ENCODE data around the gene CNTN4. TPM values are rescaled to one million over a fixed set of nuclear protein-coding genes. Genes with fewer than 3 reads are reported as not detected.

CNTN4 gene
- total RNA-seq, 1 experiment from 2014 or later = 5.7 TPM

GRCh38 chr3:3037156-3037555 is 938.5 kb downstream of the CNTN4 start:
- no peak overlapping the region for H3K27ac ChIP-seq (ENCODE audit: low read depth, low read length, poor library complexity, severe bottlenecking)
- no peak for DNase-seq (ENCODE audit: low spot score)
- BruUV-seq (replicated peaks) = no TSS peak
- no peaks in the 10 kb centered on the region for H3K9me3 ChIP-seq (ENCODE audit: low read depth, low read length, poor library complexity, severe bottlenecking)
- no peaks in the 10 kb centered on the region for H3K27me3 ChIP-seq (replicated peaks; ENCODE audit: insufficient read depth, low read depth, low read length, poor library complexity)
- intact Hi-C loops (cut with micrococcal nuclease; ENCODE audit: unreplicated experiment) = no loop called here
- H3K4me1 ChIP-seq (ENCODE audit: insufficient read depth, low read length, poor library complexity, severe bottlenecking) = no peaks in the 10 kb centered on the region
- H3K4me3 ChIP-seq (ENCODE audit: low read depth, low read length, poor library complexity, severe bottlenecking) = no peak overlapping the region
- TF ChIP-seq EZH2 (IDR thresholded peaks at IDR 0.05; ENCODE audit: borderline replicate concordance, low read depth, low read length, poor library complexity, severe bottlenecking) (no peak), CTCF (conservative IDR thresholded peaks at IDR 0.05; ENCODE audit: low read depth, low read length) (no peak)
- ChIA-PET CTCF (no interaction called here), POLR2A (ENCODE audit: low non-redundant PET) (no interaction called here)
- no peaks in the 10 kb centered on the region for H3K36me3 ChIP-seq (ENCODE audit: insufficient read depth, low read length, poor library complexity, severe bottlenecking)

- H3K4me3 ChIP-seq (ENCODE audit: low read depth, low read length, poor library complexity, severe bottlenecking) = no peak overlapping the region
- H3K9me3 ChIP-seq (ENCODE audit: low read depth, low read length, poor library complexity, severe bottlenecking) = no peaks in the 10 kb centered on the region
- CTCF ChIA-PET = no interaction called here
- POLR2A ChIA-PET (ENCODE audit: low non-redundant PET) = no interaction called here
- intact Hi-C loops (cut with micrococcal nuclease; ENCODE audit: unreplicated experiment) = no loop called here
- H3K27me3 ChIP-seq (replicated peaks; ENCODE audit: insufficient read depth, low read depth, low read length, poor library complexity) = no peaks in the 10 kb centered on the region
- no peak for TF ChIP-seq CTCF (conservative IDR thresholded peaks at IDR 0.05; ENCODE audit: low read depth, low read length)
- no TSS peak for BruUV-seq (replicated peaks)
- H3K36me3 ChIP-seq (ENCODE audit: insufficient read depth, low read length, poor library complexity, severe bottlenecking) = no peaks in the 10 kb centered on the region
- H3K27ac ChIP-seq (ENCODE audit: low read depth, low read length, poor library complexity, severe bottlenecking) = no peak overlapping the region
- H3K4me1 ChIP-seq (ENCODE audit: insufficient read depth, low read length, poor library complexity, severe bottlenecking) = no peaks in the 10 kb centered on the region
- no peak for DNase-seq (ENCODE audit: low spot score)
Measured at GRCh38 chr3:3038201-3038991, 939.7 kb downstream of the CNTN4 start.

GRCh38 chr3:3053974-3054373 is 955.3 kb downstream of the CNTN4 start:
- ChIA-PET POLR2A (ENCODE audit: low non-redundant PET) (no interaction called here), CTCF (no interaction called here)
- no peak for DNase-seq (ENCODE audit: low spot score)
- no peaks in the 10 kb centered on the region for H3K36me3 ChIP-seq (ENCODE audit: insufficient read depth, low read length, poor library complexity, severe bottlenecking)
- no peaks in the 10 kb centered on the region for H3K27me3 ChIP-seq (replicated peaks; ENCODE audit: insufficient read depth, low read depth, low read length, poor library complexity)
- H3K27ac ChIP-seq (ENCODE audit: low read depth, low read length, poor library complexity, severe bottlenecking) = no peak overlapping the region
- H3K9me3 ChIP-seq (ENCODE audit: low read depth, low read length, poor library complexity, severe bottlenecking) = no peaks in the 10 kb centered on the region
- H3K4me3 ChIP-seq (ENCODE audit: low read depth, low read length, poor library complexity, severe bottlenecking) = no peak overlapping the region
- TF ChIP-seq CTCF (conservative IDR thresholded peaks at IDR 0.05; ENCODE audit: low read depth, low read length) (no peak), EZH2 (IDR thresholded peaks at IDR 0.05; ENCODE audit: borderline replicate concordance, low read depth, low read length, poor library complexity, severe bottlenecking) (no peak)
- H3K4me1 ChIP-seq (ENCODE audit: insufficient read depth, low read length, poor library complexity, severe bottlenecking) = no peaks in the 10 kb centered on the region
- BruUV-seq (replicated peaks) = no TSS peak
- intact Hi-C loops (cut with micrococcal nuclease; ENCODE audit: unreplicated experiment) = no loop called here

All from A673 (cell line).